WTC11 (cell line): Measurements from ENCODE around the gene P2RX2.

ENCODE experiments used
- CTCF ChIP-seq: fragments of 200-600 bp; IDR thresholded peaks from 2 replicates; pipeline ENCODE4 v1.8.0; 2022; ENCODE audit warnings: antibody characterized with exemption
- ETV6 ChIP-seq: sonication (generic); formaldehyde crosslinking; IDR thresholded peaks from 2 replicates; pipeline ENCODE4 v1.8.1; 2022; ENCODE audit warnings: mild to moderate bottlenecking, missing genetic modification reagents
- FOXJ3 ChIP-seq: sonication (generic); formaldehyde crosslinking; IDR thresholded peaks from 2 replicates; pipeline ENCODE4 v1.9.0; 2021; ENCODE audit warnings: missing genetic modification reagents, mild to moderate bottlenecking, borderline replicate concordance
- MAX ChIP-seq: sonication (generic); formaldehyde crosslinking; IDR thresholded peaks from 2 replicates; pipeline ENCODE4 v1.8.0; 2022; ENCODE audit warnings: mild to moderate bottlenecking, missing genetic modification reagents
- OVOL2 ChIP-seq: fragments of 250-450 bp; sonication (Bioruptor Pico); IDR thresholded peaks from 2 replicates; pipeline ENCODE4 v1.9.0; 2021; ENCODE audit warnings: mild to moderate bottlenecking, borderline replicate concordance
- TEAD1 ChIP-seq: sonication (generic); formaldehyde crosslinking; IDR thresholded peaks from 2 replicates; pipeline ENCODE4 v1.8.0; 2022; ENCODE audit warnings: mild to moderate bottlenecking, missing genetic modification reagents
- ZNF138 ChIP-seq: sonication (generic); formaldehyde crosslinking; conservative IDR thresholded peaks from 2 replicates; pipeline ENCODE4 v1.8.1; 2022; ENCODE audit warnings: mild to moderate bottlenecking, moderate library complexity, missing genetic modification reagents
- ZNF512 ChIP-seq: sonication (generic); formaldehyde crosslinking; IDR thresholded peaks from 2 replicates; pipeline ENCODE4 v1.8.1; 2022; ENCODE audit warnings: missing genetic modification reagents, borderline replicate concordance

GRCh38 chr12:132629330-132629729, 10.8 kb downstream of the P2RX2 start:
- no peak for TF ChIP-seq CTCF
- no peak for TF ChIP-seq MAX
- no peak for TF ChIP-seq ZNF512 (CRISPR knock-in tag)
- no peak for TF ChIP-seq FOXJ3 (CRISPR knock-in tag)
- no peak for TF ChIP-seq TEAD1
- no peak for TF ChIP-seq OVOL2 (CRISPR knock-in tag)
- no peak for TF ChIP-seq ZNF138 (CRISPR knock-in tag)
- no peak for TF ChIP-seq ETV6 (CRISPR knock-in tag)
